Lower leg skin (tissue), 4 donors: Measurements from ENCODE around the gene HP1BP3. TPM values are rescaled to one million over a fixed set of nuclear protein-coding genes. Genes with fewer than 3 reads are reported as not detected.

Experiments
- DNase-seq, 2 donors: peaks; one replicate each; pipeline ENCODE4 v3.0.0-alpha.2; 2019; ENCODE audit warnings: low spot score in 2 of 2
- H3K4me3 ChIP-seq: fragments of 200-600 bp; sonication (generic); 2 replicates; pipeline ENCODE4 v1.5.1; 2017; ENCODE audit warnings: mild to moderate bottlenecking, low read depth; ENCODE audit not compliant: poor library complexity, severe bottlenecking
- POLR2A ChIP-seq, 2 donors: fragments of 450-650 bp; IDR thresholded peaks; one replicate each; pipeline ENCODE4 v1.6.1; 2016 to 2017; ENCODE audit warnings: antibody characterized with exemption in 2 of 2, mild to moderate bottlenecking in 1 of 2, moderate library complexity in 1 of 2
- WGBS, 2 donors: methylation state at CpG; one replicate each; pipeline ENCODE4 v1.1.5; 2018; 5-methylcytosine and 5-hydroxymethylcytosine counted together
- intact Hi-C: fragments of 100-400 bp; cut with DNase I; formaldehyde crosslinking; loops from one replicate; pipeline ENCODE4 v1.15.0; 2023; ENCODE audit warnings: low total_unique reads
- total RNA-seq, 4 donors: library from RNA; depleted of rRNA; stranded (reverse); fragments of >200 nt; gene quantifications; one replicate each; pipeline ENCODE4 v1.1.0, GENCODE V29; 2016
- TF ChIP-seq, protein P1 (sequence below), 3 donors: fragments of 450-650 bp; IDR thresholded peaks; one replicate each; pipeline ENCODE4 v1.5.1; 2016; ENCODE audit warnings: antibody characterized with exemption in 3 of 3, mild to moderate bottlenecking in 3 of 3, moderate library complexity in 2 of 3

Gene HP1BP3
- total RNA-seq, 4 donors from 2014 or later, result 154 to 242 (median 190) TPM

- intact Hi-C loops, result no loop called here
- TF ChIP-seq, protein P1, sequence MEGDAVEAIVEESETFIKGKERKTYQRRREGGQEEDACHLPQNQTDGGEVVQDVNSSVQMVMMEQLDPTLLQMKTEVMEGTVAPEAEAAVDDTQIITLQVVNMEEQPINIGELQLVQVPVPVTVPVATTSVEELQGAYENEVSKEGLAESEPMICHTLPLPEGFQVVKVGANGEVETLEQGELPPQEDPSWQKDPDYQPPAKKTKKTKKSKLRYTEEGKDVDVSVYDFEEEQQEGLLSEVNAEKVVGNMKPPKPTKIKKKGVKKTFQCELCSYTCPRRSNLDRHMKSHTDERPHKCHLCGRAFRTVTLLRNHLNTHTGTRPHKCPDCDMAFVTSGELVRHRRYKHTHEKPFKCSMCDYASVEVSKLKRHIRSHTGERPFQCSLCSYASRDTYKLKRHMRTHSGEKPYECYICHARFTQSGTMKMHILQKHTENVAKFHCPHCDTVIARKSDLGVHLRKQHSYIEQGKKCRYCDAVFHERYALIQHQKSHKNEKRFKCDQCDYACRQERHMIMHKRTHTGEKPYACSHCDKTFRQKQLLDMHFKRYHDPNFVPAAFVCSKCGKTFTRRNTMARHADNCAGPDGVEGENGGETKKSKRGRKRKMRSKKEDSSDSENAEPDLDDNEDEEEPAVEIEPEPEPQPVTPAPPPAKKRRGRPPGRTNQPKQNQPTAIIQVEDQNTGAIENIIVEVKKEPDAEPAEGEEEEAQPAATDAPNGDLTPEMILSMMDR (IDR thresholded peaks at IDR 0.05), result no peak
- no peak for TF ChIP-seq POLR2A (IDR thresholded peaks at IDR 0.05)
- H3K4me3 ChIP-seq, result no peak overlapping the region
- 79% methylated on average over 28 to 29 of the region's 29 CpGs for WGBS, 2 donors
- DNase-seq, result no peak
Measured at GRCh38 chr1:20711285-20712214, 75.6 kb downstream of the HP1BP3 start.

- no peak overlapping the region for H3K4me3 ChIP-seq
- TF ChIP-seq, protein P1 (IDR thresholded peaks at IDR 0.05), result no peak
- no peak for TF ChIP-seq POLR2A (IDR thresholded peaks at IDR 0.05)
- no peak for DNase-seq
- intact Hi-C loops, result no loop called here
- WGBS, 2 donors, result 67% methylated on average over 18 of the region's 18 CpGs
Measured at GRCh38 chr1:20710469-20711284, 76.4 kb downstream of the HP1BP3 start.

DNA sequence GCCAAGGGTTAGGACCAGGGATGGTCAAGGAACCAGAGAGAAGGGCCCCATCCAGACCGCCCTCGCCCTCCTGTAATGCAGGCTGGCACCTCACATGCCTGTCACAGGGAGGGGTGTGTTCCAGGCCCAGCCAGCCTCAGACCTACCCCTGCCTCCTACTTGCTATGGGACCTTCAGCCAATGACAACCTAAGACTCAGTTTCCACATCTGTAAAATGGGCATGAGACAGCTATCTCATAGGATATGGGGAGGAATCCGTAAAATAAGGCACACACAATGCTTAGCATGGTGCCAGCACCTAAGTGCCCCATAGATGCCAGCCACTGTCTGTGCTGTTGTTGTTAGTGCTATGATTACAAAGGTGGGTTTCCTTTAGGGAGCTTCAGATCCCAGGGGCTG, 77.2 kb downstream of the HP1BP3 start:
- TF ChIP-seq, protein P1 (IDR thresholded peaks at IDR 0.05), result no peak
- no peak for TF ChIP-seq POLR2A (IDR thresholded peaks at IDR 0.05)
- intact Hi-C loops, result no loop called here
- H3K4me3 ChIP-seq, result no peak overlapping the region
- 91 to 93% methylated on average over 3 of the region's 3 CpGs for WGBS, 2 donors
- no peak for DNase-seq

DNA sequence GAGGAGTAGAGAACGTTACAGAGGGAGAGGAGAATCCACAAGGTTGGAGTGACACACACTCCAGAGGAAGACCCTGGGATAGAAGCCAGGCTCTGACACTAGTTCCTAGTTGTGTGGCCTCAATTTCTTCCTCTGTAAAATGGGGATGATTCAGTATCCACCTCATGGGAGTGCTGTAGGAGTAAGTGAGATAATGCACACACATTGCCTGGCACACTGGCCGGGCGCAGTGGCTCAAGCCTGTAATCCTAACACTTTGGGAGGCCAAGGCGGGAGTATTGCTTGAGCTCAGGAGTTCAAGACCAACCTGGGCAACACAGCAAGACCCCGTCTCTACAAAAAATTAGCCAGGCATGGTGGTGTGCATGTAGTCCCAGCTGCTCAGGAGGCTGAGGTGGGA, 78.2 kb downstream of the HP1BP3 start:
- no peak for DNase-seq
- no peak for TF ChIP-seq POLR2A (IDR thresholded peaks at IDR 0.05)
- TF ChIP-seq, protein P1 (IDR thresholded peaks at IDR 0.05), result no peak
- H3K4me3 ChIP-seq, result no peak overlapping the region
- intact Hi-C loops, result no loop called here
- WGBS, 2 donors, result 77 to 86% methylated on average over 5 of the region's 5 CpGs

- whole genome bisulfite sequencing, 2 donors, result 83 to 91% methylated on average over 5 to 6 of the region's 6 CpGs
- DNase-seq, result no peak
- intact Hi-C loops, result no loop called here
- TF ChIP-seq, protein P1 (IDR thresholded peaks at IDR 0.05), result no peak
- TF ChIP-seq POLR2A (IDR thresholded peaks at IDR 0.05), result no peak
- no peak overlapping the region for H3K4me3 ChIP-seq
Measured at GRCh38 chr1:20708057-20708456, 79.0 kb downstream of the HP1BP3 start.
